Fibroblast of skin of abdomen (primary cell): ENCODE data around the gene EHD4.
A peak's percentile ranks its signal among the peaks of the same experiment; 100 is the strongest.

Source experiments
- DNase-seq: peaks from one replicate; pipeline ENCODE4 v3.0.0-alpha.2; 2013

The EHD4 gene

GRCh38 chr15:41955100-41955499 is 17.3 kb downstream of the EHD4 start:
- no peak for DNase-seq

DNA sequence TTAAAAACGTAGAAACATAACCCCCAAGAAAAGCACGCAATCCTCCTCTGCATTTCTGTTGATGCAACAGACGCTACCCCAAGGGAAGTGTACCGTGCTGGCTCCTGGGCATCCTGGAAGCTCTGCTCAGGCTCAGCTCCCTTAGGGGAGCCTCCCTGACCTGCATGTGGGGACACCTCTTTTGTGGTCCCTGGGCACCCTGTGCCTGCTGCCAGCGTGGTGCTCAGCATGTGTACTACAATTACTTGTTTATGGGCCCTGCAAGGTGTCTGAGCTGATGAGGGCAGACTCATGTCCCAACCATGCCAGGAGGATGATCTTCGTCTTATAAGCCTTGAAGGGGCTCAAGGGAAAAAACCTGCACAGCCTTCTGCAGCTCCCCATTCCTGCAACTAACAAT is 18.3 kb downstream of the EHD4 start:
- no peak for DNase-seq

GRCh38 chr15:41952013-41952563 is 20.3 kb downstream of the EHD4 start:
- DNase-seq = no peak

DNA sequence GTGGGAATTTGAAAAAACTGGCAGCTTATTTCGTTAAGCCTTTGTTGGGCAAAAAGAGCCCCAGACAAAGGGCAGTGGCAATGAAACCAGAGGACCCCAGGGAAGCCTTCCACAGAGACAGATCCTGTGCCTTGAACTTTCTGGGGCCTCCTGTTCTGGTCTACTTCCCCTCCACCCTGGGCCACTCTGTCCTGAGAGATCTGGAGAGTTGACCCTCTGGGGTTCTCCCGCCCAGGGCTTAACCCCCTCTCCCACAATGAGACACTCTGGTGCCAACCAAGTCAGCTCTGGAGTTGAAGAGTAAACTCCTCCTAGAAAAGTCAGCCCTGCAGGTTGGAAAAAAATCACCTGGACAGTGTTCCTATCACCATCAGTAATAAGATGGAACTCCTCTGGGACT is 20.8 kb downstream of the EHD4 start:
- no peak for DNase-seq

GRCh38 chr15:41950489-41950888 is 21.9 kb downstream of the EHD4 start:
- no peak for DNase-seq

DNA sequence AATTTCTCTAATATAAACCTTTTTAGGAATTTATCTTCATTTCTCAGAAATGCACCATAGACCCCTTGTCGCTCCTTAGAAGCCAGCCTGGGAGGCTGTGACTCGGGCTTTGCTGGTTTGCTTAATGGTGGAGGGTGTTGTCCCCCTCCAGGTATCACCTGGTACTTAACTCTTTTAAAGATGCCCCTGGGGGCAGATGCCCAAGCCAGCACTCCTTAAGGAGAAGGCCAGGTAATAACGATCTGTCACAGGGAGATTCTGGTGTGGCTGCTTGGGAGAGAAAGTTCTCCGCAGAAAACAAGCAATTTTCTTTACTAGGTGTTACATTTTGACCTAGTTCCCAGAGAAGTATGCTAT is 22.3 kb downstream of the EHD4 start:
- DNase-seq = no peak

DNA sequence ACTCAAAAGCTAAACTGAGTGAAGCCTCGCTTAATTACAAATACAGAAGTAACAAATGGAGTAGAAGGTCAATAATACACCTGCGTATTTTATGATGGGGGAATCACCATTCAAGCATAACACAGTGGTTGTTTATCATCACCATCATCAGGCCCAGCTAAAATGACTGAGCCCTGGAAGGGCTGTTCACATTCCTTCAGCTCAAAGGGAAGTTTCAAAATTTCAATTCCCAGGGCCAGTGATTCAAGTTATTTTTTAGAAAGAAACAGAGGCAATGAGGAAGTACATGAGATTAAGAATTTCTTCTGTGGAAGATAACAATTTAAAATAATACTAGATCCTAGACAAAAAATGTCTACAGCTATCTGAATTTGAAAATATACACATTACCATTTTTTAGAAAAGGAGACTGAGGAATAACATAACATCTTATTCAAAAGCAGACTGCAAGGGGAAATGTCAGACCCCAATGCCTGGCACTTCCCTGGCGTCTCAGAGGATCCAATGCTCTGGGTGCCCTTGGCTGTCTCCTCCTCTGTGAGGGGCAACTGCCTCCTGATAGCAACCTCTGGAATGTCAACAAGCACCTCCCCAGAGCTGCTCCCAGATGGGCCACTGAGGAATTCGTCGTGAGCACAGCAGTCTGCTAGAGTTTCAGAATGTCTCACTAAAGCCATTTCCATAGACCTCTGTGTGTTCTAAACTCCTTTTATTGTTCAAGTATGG is 22.8 kb downstream of the EHD4 start:
- DNase-seq = no peak

DNA sequence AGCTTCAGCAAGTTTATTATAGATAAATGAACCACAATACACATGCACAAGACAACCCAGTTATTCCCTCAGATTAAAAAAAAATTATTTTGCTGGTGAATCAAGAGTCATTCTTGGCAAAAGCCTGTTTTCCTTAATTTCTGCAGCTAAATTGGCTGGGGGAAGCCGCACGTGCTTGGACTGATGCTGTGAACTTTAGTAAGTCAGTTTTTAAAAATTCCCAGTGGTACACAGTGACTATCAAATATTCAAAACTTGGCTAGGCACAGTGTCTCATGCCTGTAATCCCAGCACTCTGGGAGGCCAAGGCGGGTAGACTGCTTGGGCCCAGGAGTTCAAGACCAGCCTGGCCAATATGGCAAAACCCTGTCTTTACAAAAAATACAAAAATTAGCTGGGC is 23.9 kb downstream of the EHD4 start:
- no peak for DNase-seq

DNA sequence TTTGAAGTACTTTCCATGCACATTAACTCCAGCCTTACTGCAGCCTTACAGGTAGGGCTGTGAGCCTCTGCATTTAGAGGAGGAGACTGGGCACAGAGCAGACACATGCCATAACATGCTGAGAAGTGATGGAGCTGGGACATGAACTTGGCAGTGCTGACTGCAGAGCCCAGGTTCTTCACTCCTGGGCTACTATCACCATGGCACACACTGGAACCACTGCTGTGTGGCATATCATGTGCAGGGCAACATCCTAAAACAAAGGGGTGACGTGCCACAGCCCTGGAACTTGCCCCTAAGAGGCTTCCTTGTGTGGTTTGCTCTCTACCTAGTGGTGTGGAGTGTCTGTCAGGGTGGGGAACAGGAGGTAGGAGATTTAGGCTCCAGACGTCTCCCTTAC is 25.4 kb downstream of the EHD4 start:
- no peak for DNase-seq

DNA sequence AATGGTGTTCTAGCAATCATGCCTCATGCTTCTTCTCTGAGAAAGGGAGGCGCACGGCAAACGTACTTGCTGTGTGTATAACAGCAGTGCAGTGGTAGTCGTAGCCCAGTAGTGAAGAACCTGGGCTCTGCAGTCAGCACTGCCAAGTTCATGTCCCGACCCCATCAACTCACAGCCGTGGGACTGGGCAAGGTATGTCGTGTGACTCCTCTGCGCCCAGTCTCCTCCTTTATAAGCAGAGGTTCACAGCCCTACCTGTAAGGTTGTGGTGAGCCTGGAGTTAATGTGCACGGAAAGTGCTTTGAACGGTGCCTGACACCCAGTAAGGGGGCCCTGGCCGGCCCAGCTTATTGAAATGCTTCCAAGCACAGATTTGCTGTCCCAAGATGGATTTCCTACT is 26.6 kb downstream of the EHD4 start:
- DNase-seq = no peak

DNA sequence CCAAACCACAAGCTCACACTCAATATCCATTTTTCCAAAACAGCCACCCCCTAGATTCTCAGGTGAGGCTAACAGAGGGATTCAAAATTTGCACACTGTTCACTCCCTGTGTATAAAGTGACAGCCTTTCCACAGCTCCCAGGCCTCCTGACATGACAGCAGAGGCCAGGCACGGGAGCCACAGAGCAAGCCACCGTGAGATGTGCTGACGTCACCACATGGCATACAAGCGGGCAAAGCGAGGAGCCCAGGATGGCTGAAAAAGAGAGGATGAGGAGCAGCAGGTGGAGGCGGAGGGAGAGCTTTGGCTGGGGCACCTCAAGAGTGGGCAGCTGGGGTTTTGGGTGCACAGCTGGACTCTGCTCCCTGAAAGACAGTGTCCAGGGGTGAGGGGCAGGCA is 27.1 kb downstream of the EHD4 start:
- no peak for DNase-seq

DNA sequence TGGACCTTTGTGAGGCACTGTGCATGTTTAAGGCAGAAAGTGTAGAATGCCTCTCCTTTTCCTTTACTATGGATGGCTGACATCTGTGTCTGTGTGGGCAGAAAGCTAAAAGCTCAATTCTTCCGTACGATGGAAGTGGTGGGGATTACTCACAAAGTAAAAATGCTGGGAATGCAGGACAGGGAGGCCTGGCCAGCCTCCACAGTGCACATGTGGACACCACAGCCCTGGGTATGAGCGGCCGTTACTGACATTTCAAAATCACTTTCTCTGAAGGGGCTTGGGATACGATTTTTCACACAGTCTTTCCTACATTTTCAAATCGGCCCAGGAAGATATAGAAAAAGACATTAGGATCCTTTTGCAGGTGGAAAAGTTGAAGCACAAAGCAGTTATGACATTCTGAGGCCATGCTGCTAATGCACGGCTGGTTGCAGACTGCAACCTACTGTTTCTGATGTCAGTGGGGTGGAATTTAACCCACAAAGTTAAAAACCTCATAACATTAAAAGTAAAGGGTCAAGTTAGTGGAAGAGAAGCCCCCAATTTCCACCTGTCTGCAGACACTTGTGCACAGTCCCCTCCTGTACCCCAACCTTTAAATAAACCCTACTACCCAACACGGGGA is 27.9 kb downstream of the EHD4 start:
- peak; percentile 96 for DNase-seq

- no peak for DNase-seq
These were observed 28.6 kb downstream of the EHD4 start for GRCh38 chr15:41943543-41944312.

- no peak for DNase-seq
These were observed 29.5 kb downstream of the EHD4 start for GRCh38 chr15:41942886-41943285.

- no peak for DNase-seq
These were observed 30.5 kb downstream of the EHD4 start for GRCh38 chr15:41941644-41942415.

- peak; percentile 90 for DNase-seq
These were observed 31.9 kb downstream of the EHD4 start for GRCh38 chr15:41940441-41940857.

- no peak for DNase-seq
These were observed 32.4 kb downstream of the EHD4 start for GRCh38 chr15:41939986-41940385.

- DNase-seq = no peak
These were observed 34.8 kb downstream of the EHD4 start for GRCh38 chr15:41937568-41937923.

DNA sequence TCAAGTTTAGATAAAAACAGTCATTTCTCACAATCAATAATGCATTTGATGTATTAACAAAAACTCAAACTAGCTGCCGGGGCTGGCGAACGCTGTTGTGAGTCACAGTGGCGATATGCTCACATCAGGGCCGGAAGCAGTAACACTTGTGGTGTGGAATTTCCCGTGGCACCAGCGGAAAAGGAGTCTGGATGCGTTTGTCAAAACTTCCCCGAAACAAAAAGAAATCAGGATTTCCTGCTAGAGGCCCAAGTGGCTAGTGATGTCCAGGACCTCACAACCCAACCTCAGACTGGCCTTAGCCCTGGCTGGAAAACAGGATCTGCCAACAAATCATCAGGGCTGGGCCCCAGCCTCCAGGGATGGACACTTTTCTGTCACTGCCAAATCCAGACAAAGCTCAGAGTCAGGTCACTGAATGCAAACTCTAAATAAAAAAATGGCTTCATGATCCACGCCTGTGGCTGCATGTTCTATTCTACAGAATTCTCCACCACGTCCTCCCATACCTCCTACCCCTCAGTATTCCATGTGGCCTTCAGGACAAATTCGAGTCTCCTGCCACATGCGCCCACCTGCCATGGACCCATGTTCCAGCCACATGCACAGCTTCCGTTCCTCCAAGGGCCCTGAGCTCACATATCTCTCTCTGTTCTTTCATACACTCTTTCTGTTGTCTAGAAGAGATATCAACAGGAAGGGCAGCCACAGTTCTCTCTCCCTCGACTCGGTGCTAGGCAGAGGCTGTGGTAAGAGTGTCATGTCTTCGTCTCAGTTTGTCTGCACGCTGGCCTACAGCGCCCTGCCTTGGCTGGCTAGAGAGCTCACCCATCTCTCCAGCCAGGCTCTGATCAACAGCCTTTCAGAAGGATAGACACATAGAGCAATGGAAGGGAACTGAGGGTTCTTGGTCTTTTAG is 35.4 kb downstream of the EHD4 start:
- DNase-seq = no peak

DNA sequence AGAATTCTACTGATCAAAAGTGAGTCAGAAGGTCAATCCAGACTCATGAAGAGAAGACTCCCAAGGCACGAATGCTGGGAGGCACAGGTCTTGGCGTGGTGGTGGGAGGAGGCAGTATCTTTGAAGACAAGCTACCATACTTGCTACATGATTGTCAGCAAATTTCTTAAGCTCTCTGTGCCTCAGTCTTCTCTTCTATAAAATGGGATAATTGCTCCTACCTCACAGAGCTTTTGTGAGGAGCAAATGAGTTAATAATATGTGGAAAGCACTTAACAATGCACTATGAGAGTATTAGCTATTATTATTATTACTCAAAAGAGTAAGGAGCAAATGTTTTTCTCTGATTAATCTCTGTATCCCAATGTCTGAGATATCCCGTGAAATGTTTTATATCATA is 36.2 kb downstream of the EHD4 start:
- DNase-seq = no peak

GRCh38 chr15:41935566-41936020 is 36.8 kb downstream of the EHD4 start:
- DNase-seq = no peak

- DNase-seq = no peak
These were observed 37.5 kb downstream of the EHD4 start for GRCh38 chr15:41934843-41935242.
